Left ventricle myocardium inferior (tissue), 1 donor: ENCODE results near the gene DRC1. TPM values are rescaled to one million over a fixed set of nuclear protein-coding genes. Genes with fewer than 3 reads are reported as not detected.
"Not testable (repeated sequence)": the region's sequence is repeated elsewhere in the genome, so short reads cannot be mapped to it uniquely, and the experiment has no call there.

Source experiments
- DNase-seq: peaks from one replicate; pipeline ENCODE4 v3.0.0-alpha.2; 2020
- H3K27ac ChIP-seq: fragments of 200-600 bp; replicated peaks from 2 replicates; pipeline ENCODE4 v1.8.0; 2021
- H3K27me3 ChIP-seq: fragments of 200-600 bp; 2 replicates; pipeline ENCODE4 v1.8.0; 2021; ENCODE audit warnings: low read depth
- H3K36me3 ChIP-seq: fragments of 200-600 bp; 2 replicates; pipeline ENCODE4 v1.8.0; 2021
- H3K4me1 ChIP-seq: fragments of 200-600 bp; 2 replicates; pipeline ENCODE4 v1.8.0; 2021
- H3K4me3 ChIP-seq: fragments of 200-600 bp; 2 replicates; pipeline ENCODE4 v1.8.0; 2021; ENCODE audit warnings: mild to moderate bottlenecking, moderate library complexity
- H3K9me3 ChIP-seq: fragments of 200-600 bp; replicated peaks from 2 replicates; pipeline ENCODE4 v1.8.0; 2021
- intact Hi-C: fragments of 100-400 bp; cut with micrococcal nuclease; formaldehyde crosslinking; loops from one replicate; pipeline ENCODE4 v1.11.0; 2022
- long read RNA-seq: library from polyadenylated mRNA; unstranded; transcript quantifications from one replicate; pipeline ENCODE4 v2.0.0, GENCODE V29; 2021
- total RNA-seq: library from RNA; stranded (reverse); fragmentation: NEBNext Ultra II Directional; extraction: Animal tissue kit (Norgen Biotek cat#: 25700); gene quantifications from one replicate; pipeline ENCODE4 v1.2.1, GENCODE V29; 2021
- TF ChIP-seq, protein P1 (sequence below): fragments of 200-600 bp; IDR thresholded peaks from 2 replicates; pipeline ENCODE4 v1.8.0; 2021; ENCODE audit warnings: antibody characterized with exemption, mild to moderate bottlenecking, borderline replicate concordance
- donor health status: DM: no; HTN: yes; CAD: no; lungs with severe emphysema.

The DRC1 gene
- not detected for total RNA-seq
- long read RNA-seq, partial matches to known transcripts: 0 of 1 reads
- long read RNA-seq, other reads (novel, unspliced or antisense): 1 of 1 reads

- peak; percentile 53 for DNase-seq
- H3K9me3 ChIP-seq: no peaks in the 10 kb centered on the region
- intact Hi-C loops: no loop called here
- H3K4me1 ChIP-seq: peaks cover 9% of the 10 kb centered on the region
- TF ChIP-seq, protein P1, sequence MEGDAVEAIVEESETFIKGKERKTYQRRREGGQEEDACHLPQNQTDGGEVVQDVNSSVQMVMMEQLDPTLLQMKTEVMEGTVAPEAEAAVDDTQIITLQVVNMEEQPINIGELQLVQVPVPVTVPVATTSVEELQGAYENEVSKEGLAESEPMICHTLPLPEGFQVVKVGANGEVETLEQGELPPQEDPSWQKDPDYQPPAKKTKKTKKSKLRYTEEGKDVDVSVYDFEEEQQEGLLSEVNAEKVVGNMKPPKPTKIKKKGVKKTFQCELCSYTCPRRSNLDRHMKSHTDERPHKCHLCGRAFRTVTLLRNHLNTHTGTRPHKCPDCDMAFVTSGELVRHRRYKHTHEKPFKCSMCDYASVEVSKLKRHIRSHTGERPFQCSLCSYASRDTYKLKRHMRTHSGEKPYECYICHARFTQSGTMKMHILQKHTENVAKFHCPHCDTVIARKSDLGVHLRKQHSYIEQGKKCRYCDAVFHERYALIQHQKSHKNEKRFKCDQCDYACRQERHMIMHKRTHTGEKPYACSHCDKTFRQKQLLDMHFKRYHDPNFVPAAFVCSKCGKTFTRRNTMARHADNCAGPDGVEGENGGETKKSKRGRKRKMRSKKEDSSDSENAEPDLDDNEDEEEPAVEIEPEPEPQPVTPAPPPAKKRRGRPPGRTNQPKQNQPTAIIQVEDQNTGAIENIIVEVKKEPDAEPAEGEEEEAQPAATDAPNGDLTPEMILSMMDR: no peak
- H3K27ac ChIP-seq: no peak within 1 kb of the TSS
- H3K36me3 ChIP-seq: no peaks in the 10 kb centered on the region
- H3K27me3 ChIP-seq: peaks cover 20% of the 10 kb centered on the region
- peak within 1 kb of the TSS; percentile 57 for H3K4me3 ChIP-seq
These were observed at the start of gene DRC1 for GRCh38 chr2:26401739-26402541. Gene DRC1 (plus strand): TSS chr2:26401920. CDS start chr2:26401990, 70 bp downstream.

- H3K4me1 ChIP-seq: peaks cover 8% of the 10 kb centered on the region
- H3K27ac ChIP-seq: no peak overlapping the region
- intact Hi-C loops: no loop called here
- H3K4me3 ChIP-seq: no peak overlapping the region
- no peaks in the 10 kb centered on the region for H3K9me3 ChIP-seq
- H3K36me3 ChIP-seq: peaks cover 6% of the 10 kb centered on the region
- H3K27me3 ChIP-seq: no peaks in the 10 kb centered on the region
- TF ChIP-seq, protein P1: no peak
- no peak for DNase-seq
These were observed 48.8 kb upstream of the DRC1 start for GRCh38 chr2:26352892-26353291.

DNA sequence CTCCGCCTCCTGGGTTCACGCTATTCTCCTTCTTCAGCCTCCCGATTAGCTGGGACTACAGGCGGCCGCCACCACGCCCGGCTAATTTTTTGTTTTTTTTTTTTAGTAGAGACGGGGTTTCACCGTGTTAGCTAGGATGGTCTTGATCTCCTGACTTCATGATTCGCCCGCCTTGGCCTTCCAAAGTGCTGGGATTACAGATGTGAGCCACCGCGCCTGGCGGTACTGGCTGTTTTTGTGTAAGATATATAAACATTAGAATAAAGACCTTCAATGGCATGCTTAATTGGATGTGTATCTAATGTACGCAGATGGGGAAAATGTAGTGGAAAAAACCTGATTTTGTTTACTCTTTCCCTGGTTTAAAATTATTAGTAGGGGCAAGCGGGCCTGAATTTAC, 47.3 kb upstream of the DRC1 start:
- H3K36me3 ChIP-seq, H3K27ac ChIP-seq, H3K9me3 ChIP-seq, DNase-seq, intact Hi-C loops, H3K4me1 ChIP-seq, H3K27me3 ChIP-seq, H3K4me3 ChIP-seq: not testable (repeated sequence)

- Histone ChIP-seq H3K4me1 (no peaks in the 10 kb centered on the region), H3K4me3 (no peak overlapping the region), H3K36me3 (peaks cover 6% of the 10 kb centered on the region), H3K9me3 (no peaks in the 10 kb centered on the region), H3K27me3 (no peaks in the 10 kb centered on the region), H3K27ac (no peak overlapping the region)
- no peak for DNase-seq
- intact Hi-C loops: no loop called here
- TF ChIP-seq, protein P1: no peak
These were observed 46.4 kb upstream of the DRC1 start for GRCh38 chr2:26355038-26355995.

- Histone ChIP-seq H3K4me1 (no peaks in the 10 kb centered on the region), H3K27me3 (no peaks in the 10 kb centered on the region), H3K4me3 (no peak overlapping the region), H3K9me3 (no peaks in the 10 kb centered on the region), H3K36me3 (peaks cover 6% of the 10 kb centered on the region), H3K27ac (no peak overlapping the region)
- no peak for DNase-seq
- TF ChIP-seq, protein P1: no peak
- intact Hi-C loops: no loop called here
These were observed 45.6 kb upstream of the DRC1 start for GRCh38 chr2:26356111-26356510.
